ENCODE measurements around the gene SUMO3.
A peak's percentile ranks its signal among the peaks of the same experiment; 100 is the strongest.

Gene SUMO3

GRCh38 chr21:44823179-44823660 is 5.4 kb upstream of the SUMO3 start:
- H3K27me3 Mint-ChIP-seq: peaks cover 50% of the 10 kb centered on the region
- peaks cover 16% of the 10 kb centered on the region for H3K36me3 Mint-ChIP-seq
- H3K4me3 Mint-ChIP-seq: no peak overlapping the region
- CTCF ChIA-PET: interaction anchor here (0.6 kb wide), 1 partner anchor 98 kb away, joined by 3 read pairs; no protein-coding TSS in a partner anchor
- DNase-seq: no peak
- no peaks in the 10 kb centered on the region for H3K4me1 Mint-ChIP-seq
- no peak overlapping the region for H3K27ac Mint-ChIP-seq
- peaks cover 43% of the 10 kb centered on the region for H3K9me3 Mint-ChIP-seq

- Mint-ChIP-seq H3K4me1 (no peaks in the 10 kb centered on the region), H3K9me3 (peaks cover 37% of the 10 kb centered on the region), H3K36me3 (peaks cover 15% of the 10 kb centered on the region), H3K4me3 (no peak overlapping the region), H3K27ac (no peak overlapping the region), H3K27me3 (peaks cover 44% of the 10 kb centered on the region)
- CTCF ChIA-PET: interaction anchor here (0.6 kb wide), 1 partner anchor 98 kb away, joined by 3 read pairs; no protein-coding TSS in a partner anchor
- DNase-seq: no peak
Measured at GRCh38 chr21:44822484-44823178, 4.8 kb upstream of the SUMO3 start.

- no peak overlapping the region for H3K27ac Mint-ChIP-seq
- CTCF ChIA-PET: no interaction called here
- DNase-seq: no peak
- no peak overlapping the region for H3K4me3 Mint-ChIP-seq
- peaks cover 30% of the 10 kb centered on the region for H3K9me3 Mint-ChIP-seq
- peaks cover 33% of the 10 kb centered on the region for H3K27me3 Mint-ChIP-seq
- H3K4me1 Mint-ChIP-seq: peaks cover 9% of the 10 kb centered on the region
- H3K36me3 Mint-ChIP-seq: peaks cover 12% of the 10 kb centered on the region
Measured at GRCh38 chr21:44820851-44821250, 3.0 kb upstream of the SUMO3 start.

- Mint-ChIP-seq H3K9me3 (peaks cover 30% of the 10 kb centered on the region), H3K4me1 (peaks cover 14% of the 10 kb centered on the region), H3K27me3 (peaks cover 33% of the 10 kb centered on the region), H3K4me3 (peak overlapping the region; percentile 59), H3K27ac (peak overlapping the region; percentile 77), H3K36me3 (peaks cover 13% of the 10 kb centered on the region)
- CTCF ChIA-PET: no interaction called here
- no peak for DNase-seq
Measured at GRCh38 chr21:44819283-44820243, 1.7 kb upstream of the SUMO3 start.

GRCh38 chr21:44818640-44819011 is 764 bp upstream of the SUMO3 start:
- no peak for DNase-seq
- Mint-ChIP-seq H3K27ac (peak overlapping the region; percentile 77), H3K27me3 (peaks cover 33% of the 10 kb centered on the region), H3K36me3 (peaks cover 11% of the 10 kb centered on the region), H3K9me3 (peaks cover 28% of the 10 kb centered on the region), H3K4me3 (peak overlapping the region; percentile 67), H3K4me1 (peaks cover 14% of the 10 kb centered on the region)
- CTCF ChIA-PET: interaction anchor here (1.3 kb wide), 1 partner anchor 18 kb away, joined by 3 read pairs; no protein-coding TSS in a partner anchor

GRCh38 chr21:44817506-44817880 is 369 bp downstream of the SUMO3 start:
- H3K9me3 Mint-ChIP-seq: peaks cover 17% of the 10 kb centered on the region
- peak overlapping the region; percentile 28 for H3K27ac Mint-ChIP-seq
- peaks cover 14% of the 10 kb centered on the region for H3K36me3 Mint-ChIP-seq
- H3K4me3 Mint-ChIP-seq: peak overlapping the region; percentile 67
- H3K27me3 Mint-ChIP-seq: peaks cover 28% of the 10 kb centered on the region
- peaks cover 17% of the 10 kb centered on the region for H3K4me1 Mint-ChIP-seq
- CTCF ChIA-PET: interaction anchor here (0.6 to 1.3 kb wide), 3 partner anchors 9 to 17 kb away, joined by 3 read pairs; no protein-coding TSS in a partner anchor
- DNase-seq: peak; percentile 96

GRCh38 chr21:44816761-44817505 is 929 bp downstream of the SUMO3 start:
- H3K36me3 Mint-ChIP-seq: peaks cover 16% of the 10 kb centered on the region
- H3K4me3 Mint-ChIP-seq: peak overlapping the region; percentile 76
- CTCF ChIA-PET: interaction anchor here (1.0 kb wide), 1 partner anchor 14 kb away, joined by 3 read pairs; no protein-coding TSS in a partner anchor
- peaks cover 19% of the 10 kb centered on the region for H3K4me1 Mint-ChIP-seq
- peaks cover 26% of the 10 kb centered on the region for H3K27me3 Mint-ChIP-seq
- H3K9me3 Mint-ChIP-seq: peaks cover 11% of the 10 kb centered on the region
- H3K27ac Mint-ChIP-seq: peak overlapping the region; percentile 69
- no peak for DNase-seq

GRCh38 chr21:44815852-44816628 is 1.8 kb downstream of the SUMO3 start:
- Mint-ChIP-seq H3K9me3 (peaks cover 8% of the 10 kb centered on the region), H3K36me3 (peaks cover 20% of the 10 kb centered on the region), H3K27ac (peak overlapping the region; percentile 69), H3K27me3 (peaks cover 21% of the 10 kb centered on the region), H3K4me1 (peaks cover 24% of the 10 kb centered on the region), H3K4me3 (peak overlapping the region; percentile 76)
- CTCF ChIA-PET: interaction anchor here (1.2 to 1.7 kb wide), 3 partner anchors 15 to 59 kb away, joined by 3 to 8 read pairs (median 4); no protein-coding TSS in a partner anchor
- no peak for DNase-seq

- H3K27me3 Mint-ChIP-seq: peaks cover 13% of the 10 kb centered on the region
- H3K4me1 Mint-ChIP-seq: peaks cover 26% of the 10 kb centered on the region
- CTCF ChIA-PET: interaction anchor here (1.2 to 1.7 kb wide), 3 partner anchors 14 to 60 kb away, joined by 3 to 8 read pairs (median 4); no protein-coding TSS in a partner anchor
- peaks cover 6% of the 10 kb centered on the region for H3K9me3 Mint-ChIP-seq
- no peak for DNase-seq
- peaks cover 25% of the 10 kb centered on the region for H3K36me3 Mint-ChIP-seq
- H3K4me3 Mint-ChIP-seq: no peak overlapping the region
- H3K27ac Mint-ChIP-seq: no peak overlapping the region
Measured at GRCh38 chr21:44815225-44815624, 2.6 kb downstream of the SUMO3 start.

GRCh38 chr21:44814498-44815023 is 3.3 kb downstream of the SUMO3 start:
- Mint-ChIP-seq H3K36me3 (peaks cover 20% of the 10 kb centered on the region), H3K27me3 (peaks cover 6% of the 10 kb centered on the region), H3K4me3 (no peak overlapping the region), H3K27ac (no peak overlapping the region), H3K4me1 (peaks cover 26% of the 10 kb centered on the region), H3K9me3 (peaks cover 2% of the 10 kb centered on the region)
- no peak for DNase-seq
- CTCF ChIA-PET: interaction anchor here (1.1 to 1.7 kb wide), 3 partner anchors 13 to 61 kb away, joined by 3 to 8 read pairs (median 3); partner anchors contain the start of gene UBE2G2

GRCh38 chr21:44813727-44814126 is 4.1 kb downstream of the SUMO3 start:
- Mint-ChIP-seq H3K36me3 (peaks cover 25% of the 10 kb centered on the region), H3K27ac (no peak overlapping the region), H3K27me3 (no peaks in the 10 kb centered on the region), H3K4me3 (no peak overlapping the region), H3K9me3 (no peaks in the 10 kb centered on the region), H3K4me1 (peaks cover 26% of the 10 kb centered on the region)
- CTCF ChIA-PET: interaction anchor here (1.1 to 1.3 kb wide), 2 partner anchors 12 to 13 kb away, joined by 3 read pairs; partner anchors contain the start of gene UBE2G2
- no peak for DNase-seq

- Mint-ChIP-seq H3K27me3 (no peaks in the 10 kb centered on the region), H3K4me3 (no peak overlapping the region), H3K4me1 (peaks cover 26% of the 10 kb centered on the region), H3K9me3 (no peaks in the 10 kb centered on the region), H3K27ac (no peak overlapping the region), H3K36me3 (peaks cover 27% of the 10 kb centered on the region)
- CTCF ChIA-PET: interaction anchor here (1.3 kb wide), 1 partner anchor 12 kb away, joined by 3 read pairs; no protein-coding TSS in a partner anchor
- no peak for DNase-seq
Measured at GRCh38 chr21:44813149-44813548, 4.7 kb downstream of the SUMO3 start.

Measured in activated naive CD4-positive, alpha-beta T cell treated with anti-CD3 and anti-CD28 coated beads, Interleukin-2, amount 10 ng/mL, durations not matched to agents 7 days and 5 days (primary cell).